Measurements from ENCODE around the gene NPNT. TPM values are rescaled to one million over a fixed set of nuclear protein-coding genes. Genes with fewer than 3 reads are reported as not detected.

The NPNT gene
- total RNA-seq, 1 donor from 2014 or later, result 3.1 TPM

DNA sequence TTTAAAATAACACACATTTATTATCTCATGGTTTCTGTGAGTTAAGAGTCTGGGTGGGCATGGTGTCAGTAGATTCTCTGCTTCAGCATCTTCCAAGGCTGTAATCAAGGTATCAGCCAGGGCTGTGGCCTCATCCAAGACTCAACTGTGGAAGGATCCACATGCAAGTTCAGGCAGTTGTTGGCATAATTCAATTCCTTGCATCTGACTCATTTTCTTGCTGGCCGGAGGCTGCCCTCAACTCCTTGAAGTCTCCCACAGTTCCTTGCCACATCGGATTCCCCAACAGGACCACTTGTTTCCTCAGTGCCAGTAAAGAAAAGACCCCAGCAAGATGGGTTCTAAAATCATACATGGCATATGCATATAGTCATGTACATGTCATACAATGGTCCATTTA, 93.4 kb downstream of the NPNT start:
- Histone ChIP-seq H3K4me2 (ENCODE audit: low read length) (no peak overlapping the region), H3K4me3 (ENCODE audit: insufficient read depth, low read depth, low read length) (no peak overlapping the region), H3K9ac (ENCODE audit: low read length) (no peak overlapping the region), H3K27ac (ENCODE audit: low read depth, low read length) (no peak overlapping the region), H2AFZ (ENCODE audit: low read depth, low read length) (no peak overlapping the region), H3K4me1 (ENCODE audit: insufficient read depth, low read length) (peaks cover 6% of the 10 kb centered on the region), H3K9me3 (ENCODE audit: insufficient read depth, low read depth, low read length) (no peaks in the 10 kb centered on the region), H3K27me3 (ENCODE audit: insufficient read depth, low read length) (no peaks in the 10 kb centered on the region), H4K20me1 (ENCODE audit: insufficient read depth, low read length) (no peaks in the 10 kb centered on the region), H3K79me2 (ENCODE audit: insufficient read depth, low read length) (no peaks in the 10 kb centered on the region), H3K36me3 (ENCODE audit: insufficient read depth, low read length) (no peaks in the 10 kb centered on the region)
- Mint-ChIP-seq H3K4me3 (ENCODE audit: unreplicated experiment) (no peak overlapping the region), H3K36me3 (ENCODE audit: low read depth, unreplicated experiment) (no peaks in the 10 kb centered on the region), H3K27me3 (ENCODE audit: low read depth, unreplicated experiment) (peaks cover 7% of the 10 kb centered on the region), H3K4me1 (ENCODE audit: low read depth, unreplicated experiment) (peaks cover 13% of the 10 kb centered on the region), H3K9me3 (ENCODE audit: unreplicated experiment) (peaks cover 10% of the 10 kb centered on the region), H3K27ac (ENCODE audit: unreplicated experiment) (no peak overlapping the region)
- TF ChIP-seq, protein P1, sequence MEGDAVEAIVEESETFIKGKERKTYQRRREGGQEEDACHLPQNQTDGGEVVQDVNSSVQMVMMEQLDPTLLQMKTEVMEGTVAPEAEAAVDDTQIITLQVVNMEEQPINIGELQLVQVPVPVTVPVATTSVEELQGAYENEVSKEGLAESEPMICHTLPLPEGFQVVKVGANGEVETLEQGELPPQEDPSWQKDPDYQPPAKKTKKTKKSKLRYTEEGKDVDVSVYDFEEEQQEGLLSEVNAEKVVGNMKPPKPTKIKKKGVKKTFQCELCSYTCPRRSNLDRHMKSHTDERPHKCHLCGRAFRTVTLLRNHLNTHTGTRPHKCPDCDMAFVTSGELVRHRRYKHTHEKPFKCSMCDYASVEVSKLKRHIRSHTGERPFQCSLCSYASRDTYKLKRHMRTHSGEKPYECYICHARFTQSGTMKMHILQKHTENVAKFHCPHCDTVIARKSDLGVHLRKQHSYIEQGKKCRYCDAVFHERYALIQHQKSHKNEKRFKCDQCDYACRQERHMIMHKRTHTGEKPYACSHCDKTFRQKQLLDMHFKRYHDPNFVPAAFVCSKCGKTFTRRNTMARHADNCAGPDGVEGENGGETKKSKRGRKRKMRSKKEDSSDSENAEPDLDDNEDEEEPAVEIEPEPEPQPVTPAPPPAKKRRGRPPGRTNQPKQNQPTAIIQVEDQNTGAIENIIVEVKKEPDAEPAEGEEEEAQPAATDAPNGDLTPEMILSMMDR (IDR thresholded peaks at IDR 0.05; ENCODE audit: insufficient read depth, low read depth, low read length), result no peak
- TF ChIP-seq EZH2 (IDR thresholded peaks at IDR 0.05; ENCODE audit: insufficient read depth, low read length), result no peak
- DNase-seq (ENCODE audit: low read depth) (no peak), FAIRE-seq (no peak)

DNA sequence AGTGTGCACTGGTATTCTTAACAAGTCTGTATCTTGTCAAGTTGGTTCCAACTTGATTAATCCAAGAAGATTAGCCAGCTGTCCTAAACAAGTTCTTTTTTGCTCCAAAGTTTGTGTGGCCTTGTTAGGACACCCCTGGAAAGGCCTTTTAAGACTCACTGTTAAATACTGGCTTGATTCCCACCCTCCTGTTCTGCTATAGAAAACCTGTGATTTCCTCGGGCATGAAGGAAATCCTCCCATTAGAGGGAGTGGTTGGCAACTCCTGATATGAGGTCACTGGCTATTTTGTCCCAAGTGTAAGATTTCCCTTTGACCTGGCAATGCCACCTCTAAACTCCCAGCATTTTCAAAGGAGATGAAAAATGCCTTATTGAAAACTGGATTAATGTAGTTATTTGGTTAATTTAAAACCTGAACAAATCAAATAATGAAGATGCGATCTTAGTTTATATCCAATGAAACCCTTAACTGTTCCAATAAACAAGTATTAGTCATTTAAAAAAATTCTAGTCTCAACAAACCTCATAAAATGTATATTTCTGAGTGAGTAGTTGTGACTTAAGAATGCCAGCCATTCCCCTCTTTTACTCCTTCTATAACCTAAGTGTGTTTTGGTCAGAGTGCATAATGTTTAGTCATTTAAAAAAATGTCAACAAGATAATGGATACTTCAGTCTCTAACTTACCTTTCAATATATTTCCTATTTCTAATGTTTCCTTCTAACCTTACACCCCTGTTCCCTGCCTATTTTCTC, 94.4 kb downstream of the NPNT start:
- H3K27ac ChIP-seq (ENCODE audit: low read depth, low read length), result no peak overlapping the region
- H3K4me1 ChIP-seq (ENCODE audit: insufficient read depth, low read length), result peaks cover 6% of the 10 kb centered on the region
- no peaks in the 10 kb centered on the region for H4K20me1 ChIP-seq (ENCODE audit: insufficient read depth, low read length)
- H3K27me3 ChIP-seq (ENCODE audit: insufficient read depth, low read length), result no peaks in the 10 kb centered on the region
- no peaks in the 10 kb centered on the region for H3K36me3 ChIP-seq (ENCODE audit: insufficient read depth, low read length)
- TF ChIP-seq EZH2 (IDR thresholded peaks at IDR 0.05; ENCODE audit: insufficient read depth, low read length), result no peak
- TF ChIP-seq, protein P1 (IDR thresholded peaks at IDR 0.05; ENCODE audit: insufficient read depth, low read depth, low read length), result no peak
- Mint-ChIP-seq H3K27ac (ENCODE audit: unreplicated experiment) (no peak overlapping the region), H3K4me3 (ENCODE audit: unreplicated experiment) (no peak overlapping the region), H3K4me1 (ENCODE audit: low read depth, unreplicated experiment) (peaks cover 13% of the 10 kb centered on the region), H3K36me3 (ENCODE audit: low read depth, unreplicated experiment) (no peaks in the 10 kb centered on the region), H3K9me3 (ENCODE audit: unreplicated experiment) (peaks cover 7% of the 10 kb centered on the region), H3K27me3 (ENCODE audit: low read depth, unreplicated experiment) (peaks cover 7% of the 10 kb centered on the region)
- no peak for FAIRE-seq
- no peaks in the 10 kb centered on the region for H3K9me3 ChIP-seq (ENCODE audit: insufficient read depth, low read depth, low read length)
- no peak for DNase-seq (ENCODE audit: low read depth)
- no peaks in the 10 kb centered on the region for H3K79me2 ChIP-seq (ENCODE audit: insufficient read depth, low read length)
- no peak overlapping the region for H3K4me3 ChIP-seq (ENCODE audit: insufficient read depth, low read depth, low read length)
- H3K4me2 ChIP-seq (ENCODE audit: low read length), result no peak overlapping the region
- no peak overlapping the region for H3K9ac ChIP-seq (ENCODE audit: low read length)
- no peak overlapping the region for H2AFZ ChIP-seq (ENCODE audit: low read depth, low read length)

DNA sequence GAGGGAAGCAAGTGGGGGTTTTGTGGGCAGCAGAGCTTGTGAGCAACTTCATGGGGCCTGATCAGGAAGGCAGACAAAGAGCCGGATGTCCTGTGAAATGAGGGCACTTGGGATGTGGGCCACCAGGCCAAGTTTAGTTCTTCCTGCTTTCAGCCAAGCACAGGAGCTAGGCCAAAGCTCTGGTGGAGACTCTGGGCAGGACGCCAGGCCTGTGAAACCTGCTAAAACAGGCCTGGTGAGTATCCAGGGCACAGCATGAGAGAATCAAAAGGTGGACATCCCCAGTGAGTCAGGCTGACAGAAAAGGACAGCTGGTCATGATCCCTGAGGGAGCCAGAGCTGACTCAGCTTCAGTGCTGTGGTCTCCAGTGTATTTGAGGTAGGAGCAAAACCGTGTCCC, 95.7 kb downstream of the NPNT start:
- Mint-ChIP-seq H3K9me3 (ENCODE audit: unreplicated experiment) (peaks cover 7% of the 10 kb centered on the region), H3K27ac (ENCODE audit: unreplicated experiment) (peak overlapping the region; percentile 66)
- TF ChIP-seq, protein P1 (IDR thresholded peaks at IDR 0.05; ENCODE audit: insufficient read depth, low read depth, low read length), result no peak
- no peak for TF ChIP-seq EZH2 (IDR thresholded peaks at IDR 0.05; ENCODE audit: insufficient read depth, low read length)

More for the DNA sequence above, 95.7 kb downstream of the NPNT start:
- H3K9ac ChIP-seq (ENCODE audit: low read length), result no peak overlapping the region
- H3K4me3 ChIP-seq (ENCODE audit: insufficient read depth, low read depth, low read length), result no peak overlapping the region
- H3K4me1 ChIP-seq (ENCODE audit: insufficient read depth, low read length), result peaks cover 6% of the 10 kb centered on the region
- FAIRE-seq (no peak), DNase-seq (ENCODE audit: low read depth) (peak; percentile 48)
- Mint-ChIP-seq H3K27me3 (ENCODE audit: low read depth, unreplicated experiment) (peaks cover 8% of the 10 kb centered on the region), H3K36me3 (ENCODE audit: low read depth, unreplicated experiment) (no peaks in the 10 kb centered on the region), H3K4me1 (ENCODE audit: low read depth, unreplicated experiment) (peaks cover 13% of the 10 kb centered on the region), H3K4me3 (ENCODE audit: unreplicated experiment) (no peak overlapping the region)
- no peaks in the 10 kb centered on the region for H3K36me3 ChIP-seq (ENCODE audit: insufficient read depth, low read length)
- H4K20me1 ChIP-seq (ENCODE audit: insufficient read depth, low read length), result no peaks in the 10 kb centered on the region
- H3K4me2 ChIP-seq (ENCODE audit: low read length), result no peak overlapping the region
- peak overlapping the region; percentile 48 for H2AFZ ChIP-seq (ENCODE audit: low read depth, low read length)
- H3K9me3 ChIP-seq (ENCODE audit: insufficient read depth, low read depth, low read length), result no peaks in the 10 kb centered on the region
- no peak overlapping the region for H3K27ac ChIP-seq (ENCODE audit: low read depth, low read length)
- H3K27me3 ChIP-seq (ENCODE audit: insufficient read depth, low read length), result no peaks in the 10 kb centered on the region
- no peaks in the 10 kb centered on the region for H3K79me2 ChIP-seq (ENCODE audit: insufficient read depth, low read length)
